Upper lobe of right lung (tissue), 1 donor: ENCODE measurements around the gene PDZK1. TPM values are rescaled to one million over a fixed set of nuclear protein-coding genes. Genes with fewer than 3 reads are reported as not detected.
"Not testable (repeated sequence)": the region's sequence is repeated elsewhere in the genome, so short reads cannot be mapped to it uniquely, and the experiment has no call there.

Source experiments
- ATAC-seq: fragments of 200-7000 bp; cut with Tn5 transposase; one replicate; pipeline ENCODE4 v1.9.1; 2020; ENCODE audit warnings: mild to moderate bottlenecking, moderate library complexity
- DNase-seq: peaks from one replicate; pipeline ENCODE4 v3.0.0-alpha.2; 2020
- H3K27ac ChIP-seq: fragments of 200-600 bp; one replicate; pipeline ENCODE4 v1.8.0; 2022
- H3K27me3 ChIP-seq: fragments of 200-600 bp; one replicate; pipeline ENCODE4 v1.8.0; 2022; ENCODE audit warnings: mild to moderate bottlenecking
- H3K36me3 ChIP-seq: fragments of 200-600 bp; one replicate; pipeline ENCODE4 v1.8.0; 2022
- H3K4me1 ChIP-seq: fragments of 200-600 bp; one replicate; pipeline ENCODE4 v1.8.0; 2022
- H3K4me3 ChIP-seq: fragments of 200-600 bp; one replicate; pipeline ENCODE4 v1.8.0; 2022; ENCODE audit warnings: mild to moderate bottlenecking
- H3K9me3 ChIP-seq: fragments of 200-600 bp; one replicate; pipeline ENCODE4 v1.8.0; 2022
- CTCF ChIP-seq: fragments of 200-600 bp; IDR thresholded peaks from one replicate; pipeline ENCODE4 v1.8.0; 2022; ENCODE audit warnings: antibody characterized with exemption
- intact Hi-C: fragments of 100-400 bp; cut with DNase I; formaldehyde crosslinking; loops from one replicate; pipeline ENCODE4 v1.11.0; 2022
- total RNA-seq: library from RNA; stranded (reverse); fragmentation: NEBNext Ultra II Directional; extraction: Animal tissue kit (Norgen Biotek cat#: 25700); gene quantifications from one replicate; pipeline ENCODE4 v1.2.1, GENCODE V29; 2021
- donor health status: DM: no; HTN: yes; CAD: no; lungs with severe emphysema.

PDZK1 gene
- total RNA-seq, 1 donor from 2014 or later, result 0.67 TPM

GRCh38 chr1:145720878-145721671 is 13.9 kb upstream of the PDZK1 start:
- ATAC-seq (peak; percentile 97), DNase-seq (peak; percentile 83)
- intact Hi-C loops, result no loop called here
- H3K9me3 ChIP-seq, result no peaks in the 10 kb centered on the region
- peak; percentile 96 for TF ChIP-seq CTCF
- H3K4me3 ChIP-seq, result peak overlapping the region; percentile 15
- no peaks in the 10 kb centered on the region for H3K36me3 ChIP-seq
- H3K27me3 ChIP-seq, result peaks cover 11% of the 10 kb centered on the region
- H3K4me1 ChIP-seq, result no peaks in the 10 kb centered on the region
- no peak overlapping the region for H3K27ac ChIP-seq

GRCh38 chr1:145720556-145720877 is 13.3 kb upstream of the PDZK1 start:
- no peak overlapping the region for H3K4me3 ChIP-seq
- TF ChIP-seq CTCF, result no peak
- ATAC-seq, result peak; percentile 4
- H3K4me1 ChIP-seq, result no peaks in the 10 kb centered on the region
- H3K27me3 ChIP-seq, result peaks cover 11% of the 10 kb centered on the region
- intact Hi-C loops, result no loop called here
- no peak for DNase-seq
- H3K9me3 ChIP-seq, result no peaks in the 10 kb centered on the region
- no peaks in the 10 kb centered on the region for H3K36me3 ChIP-seq
- no peak overlapping the region for H3K27ac ChIP-seq

- Histone ChIP-seq H3K9me3 (no peaks in the 10 kb centered on the region), H3K4me3 (no peak within 1 kb of the TSS), H3K36me3 (no peaks in the 10 kb centered on the region), H3K27me3 (peaks cover 11% of the 10 kb centered on the region), H3K4me1 (no peaks in the 10 kb centered on the region), H3K27ac (no peak within 1 kb of the TSS)
- no peak for ATAC-seq
- intact Hi-C loops, result no loop called here
- TF ChIP-seq CTCF, result no peak
- no peak for DNase-seq
Measured at GRCh38 chr1:145719230-145720079, 12.3 kb upstream of the PDZK1 start, which contains the start of gene CD160. Gene CD160 (plus strand): TSS chr1:145719499. CDS start chr1:145728328, 8,829 bp downstream.

GRCh38 chr1:145718465-145718864 is 11.3 kb upstream of the PDZK1 start:
- intact Hi-C loops, ATAC-seq, DNase-seq, H3K4me1 ChIP-seq, H3K9me3 ChIP-seq, H3K36me3 ChIP-seq, H3K4me3 ChIP-seq, H3K27ac ChIP-seq: not testable (repeated sequence)
- H3K27me3 ChIP-seq, result peaks cover 11% of the 10 kb centered on the region

- no peak overlapping the region for H3K27ac ChIP-seq
- no peaks in the 10 kb centered on the region for H3K9me3 ChIP-seq
- H3K27me3 ChIP-seq, result peaks cover 11% of the 10 kb centered on the region
- H3K4me1 ChIP-seq, result no peaks in the 10 kb centered on the region
- intact Hi-C loops, result no loop called here
- TF ChIP-seq CTCF, result no peak
- no peak for DNase-seq
- ATAC-seq, result no peak
- no peaks in the 10 kb centered on the region for H3K36me3 ChIP-seq
- H3K4me3 ChIP-seq, result no peak overlapping the region
Measured at GRCh38 chr1:145717833-145718232, 10.7 kb upstream of the PDZK1 start.
